GM12872 (cell line): ENCODE results near the gene GRAP.

Source experiments
- TF ChIP-seq, protein P1 (sequence below): IDR thresholded peaks from 3 replicates; pipeline ENCODE4 v1.5.1; 2011; ENCODE audit warnings: low read depth, mild to moderate bottlenecking, low read length, moderate library complexity; ENCODE audit not compliant: insufficient read depth

Gene GRAP

DNA sequence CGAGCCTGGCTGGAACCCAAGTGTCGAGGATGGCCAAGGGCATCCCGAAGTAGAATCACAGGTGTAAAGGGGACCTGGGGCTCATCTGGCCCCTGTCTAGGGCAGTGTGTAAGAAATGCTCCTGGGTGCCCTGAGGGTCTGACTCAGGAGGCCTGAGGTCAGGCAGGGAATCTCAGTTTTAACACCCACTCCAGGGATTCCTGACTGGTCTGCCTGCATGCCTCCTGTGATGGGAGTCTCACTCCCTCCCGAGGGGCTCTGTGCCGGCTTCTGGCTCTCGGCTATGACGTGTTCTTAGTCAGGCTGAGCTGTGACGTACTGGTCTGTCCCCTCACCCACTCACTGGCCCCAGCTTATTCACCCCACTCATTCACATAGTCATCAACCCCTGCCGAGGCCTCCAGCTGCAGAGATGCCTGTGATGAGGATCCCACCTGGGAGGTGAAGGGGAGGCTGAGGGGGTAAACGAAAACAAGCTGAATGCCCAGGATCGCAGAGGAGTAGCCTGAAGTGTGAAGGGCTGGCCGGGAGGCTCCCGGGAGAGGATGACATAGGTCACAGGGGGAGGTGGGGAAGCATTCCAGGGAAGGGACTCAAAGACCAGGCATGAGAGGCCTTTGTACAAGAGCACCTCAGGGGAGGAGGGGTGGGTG lies 65.9 kb downstream of the GRAP start:
- TF ChIP-seq, protein P1, sequence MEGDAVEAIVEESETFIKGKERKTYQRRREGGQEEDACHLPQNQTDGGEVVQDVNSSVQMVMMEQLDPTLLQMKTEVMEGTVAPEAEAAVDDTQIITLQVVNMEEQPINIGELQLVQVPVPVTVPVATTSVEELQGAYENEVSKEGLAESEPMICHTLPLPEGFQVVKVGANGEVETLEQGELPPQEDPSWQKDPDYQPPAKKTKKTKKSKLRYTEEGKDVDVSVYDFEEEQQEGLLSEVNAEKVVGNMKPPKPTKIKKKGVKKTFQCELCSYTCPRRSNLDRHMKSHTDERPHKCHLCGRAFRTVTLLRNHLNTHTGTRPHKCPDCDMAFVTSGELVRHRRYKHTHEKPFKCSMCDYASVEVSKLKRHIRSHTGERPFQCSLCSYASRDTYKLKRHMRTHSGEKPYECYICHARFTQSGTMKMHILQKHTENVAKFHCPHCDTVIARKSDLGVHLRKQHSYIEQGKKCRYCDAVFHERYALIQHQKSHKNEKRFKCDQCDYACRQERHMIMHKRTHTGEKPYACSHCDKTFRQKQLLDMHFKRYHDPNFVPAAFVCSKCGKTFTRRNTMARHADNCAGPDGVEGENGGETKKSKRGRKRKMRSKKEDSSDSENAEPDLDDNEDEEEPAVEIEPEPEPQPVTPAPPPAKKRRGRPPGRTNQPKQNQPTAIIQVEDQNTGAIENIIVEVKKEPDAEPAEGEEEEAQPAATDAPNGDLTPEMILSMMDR = no peak

DNA sequence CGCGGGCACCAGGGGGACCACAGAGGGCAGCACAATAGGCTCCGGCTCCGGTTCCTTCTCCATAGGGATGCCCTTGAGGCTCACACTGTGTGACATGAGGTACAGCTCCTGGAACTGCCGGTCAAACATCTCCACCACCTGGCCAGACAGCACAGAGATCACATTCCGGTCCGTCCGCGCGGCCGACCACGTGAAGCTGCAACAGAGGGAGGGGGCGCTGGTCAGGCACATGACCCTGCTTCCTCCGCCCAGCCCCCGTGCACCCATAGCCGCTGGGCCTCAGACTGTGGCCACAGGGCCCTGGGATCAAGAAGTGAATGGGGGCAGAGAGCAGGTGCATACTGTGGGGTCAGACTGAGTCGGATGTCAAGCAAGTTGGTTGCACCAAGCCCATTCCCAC lies 68.1 kb downstream of the GRAP start:
- TF ChIP-seq, protein P1 = no peak

DNA sequence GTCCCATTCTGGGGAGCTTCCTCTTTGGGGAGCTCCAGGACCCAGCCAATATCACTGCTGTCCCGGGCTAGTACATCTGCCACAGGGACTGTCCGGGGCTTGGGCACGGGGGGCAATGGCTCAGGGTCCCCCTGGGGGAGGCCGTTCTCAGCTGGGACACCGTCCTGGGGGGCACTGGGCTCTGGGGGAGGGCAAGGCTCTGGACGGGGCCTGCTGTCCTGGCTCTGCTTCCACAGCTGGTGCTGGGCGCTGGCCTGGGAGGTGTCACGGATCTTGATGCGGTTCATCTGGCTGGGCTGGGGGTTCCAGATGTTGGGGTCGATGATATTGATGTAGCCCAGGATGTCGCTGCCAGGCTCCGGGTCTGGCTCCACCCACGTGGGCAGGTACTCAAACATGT lies 68.7 kb downstream of the GRAP start:
- TF ChIP-seq, protein P1 = no peak

DNA sequence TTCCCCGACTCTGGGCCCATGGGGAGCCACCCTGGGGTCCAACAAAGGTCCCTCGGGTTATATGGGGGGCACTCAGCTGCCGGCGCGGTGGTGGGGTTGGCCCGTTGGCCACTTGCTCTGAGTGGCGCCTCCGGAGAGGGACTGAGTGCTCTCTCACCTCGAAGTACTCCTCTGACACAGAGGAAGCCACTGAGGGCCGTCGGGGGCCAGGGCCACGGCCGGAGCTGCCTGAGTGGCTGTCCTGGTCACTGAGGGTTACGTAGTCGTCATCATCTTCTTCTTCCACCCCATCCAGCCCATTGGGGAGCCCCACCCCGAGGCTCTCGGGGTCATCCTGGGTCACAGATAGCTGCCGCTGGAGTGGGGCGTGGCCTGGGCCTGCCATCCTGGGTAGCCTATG lies 69.1 kb downstream of the GRAP start:
- TF ChIP-seq, protein P1 = no peak

DNA sequence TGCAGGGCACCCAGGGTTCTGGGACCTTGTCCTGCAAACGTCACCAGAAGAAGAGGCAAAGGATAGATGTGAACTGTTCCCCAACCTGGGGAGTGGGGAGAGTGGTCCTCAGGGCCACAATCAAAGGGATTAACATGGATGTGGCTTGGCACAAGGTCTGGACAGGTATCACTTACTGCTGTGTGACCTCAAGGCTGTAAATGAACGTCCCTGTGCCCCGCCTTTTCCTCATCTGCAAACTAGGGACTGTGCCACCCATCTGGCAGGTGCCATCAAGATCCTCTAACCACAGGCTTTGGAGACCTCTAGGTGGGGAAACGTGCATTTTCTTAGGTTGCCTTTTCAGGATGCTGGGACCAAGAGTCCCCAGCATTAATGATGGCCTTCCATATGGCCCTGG lies 69.7 kb downstream of the GRAP start:
- TF ChIP-seq, protein P1 = no peak

DNA sequence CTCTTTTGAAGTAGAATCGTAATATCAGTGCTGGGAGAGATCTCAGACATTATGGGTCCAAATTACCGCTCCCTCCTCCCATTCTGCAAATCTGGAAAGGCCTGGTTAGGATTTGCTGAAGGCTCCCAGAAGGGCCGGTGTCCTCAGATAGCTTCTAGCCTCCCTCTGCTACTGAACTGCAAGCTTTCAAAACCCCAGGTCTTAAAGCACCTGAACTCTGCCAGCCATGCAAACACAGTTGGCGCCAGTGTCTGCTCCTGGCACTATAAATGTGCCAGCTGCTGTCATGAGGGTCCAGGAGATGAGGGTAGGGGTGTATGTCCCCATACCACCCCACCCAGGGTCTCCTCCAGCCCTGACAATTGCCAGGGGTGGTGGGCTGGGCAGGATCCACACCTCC lies 70.6 kb downstream of the GRAP start:
- TF ChIP-seq, protein P1 = no peak

DNA sequence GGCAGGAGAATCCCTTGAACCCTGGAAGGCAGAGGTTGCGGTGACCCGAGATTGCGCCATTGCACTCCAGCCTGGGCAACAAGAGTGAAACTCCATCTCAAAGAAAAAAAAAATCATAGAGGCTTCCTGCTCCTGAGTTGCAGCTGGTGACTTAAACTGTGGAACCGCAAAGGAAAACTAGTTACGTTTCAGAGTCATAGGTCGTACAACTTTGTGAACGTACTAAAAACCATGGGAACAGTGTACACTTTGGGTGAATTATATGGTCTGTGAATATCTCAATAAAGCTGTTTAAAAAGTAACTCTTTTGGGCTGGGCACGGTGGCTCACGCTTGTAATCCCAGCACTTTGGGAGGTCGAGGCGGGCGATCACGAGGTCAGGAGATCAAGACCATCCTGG lies 71.2 kb downstream of the GRAP start:
- TF ChIP-seq, protein P1 = no peak
